IMR-90 (cell line): Measurements from ENCODE around the gene CFAP52. TPM values are rescaled to one million over a fixed set of nuclear protein-coding genes. Genes with fewer than 3 reads are reported as not detected.
"Not testable (repeated sequence)": the region's sequence is repeated elsewhere in the genome, so short reads cannot be mapped to it uniquely, and the experiment has no call there.

Experiments used
- ATAC-seq: fragments of 200-7000 bp; cut with Tn5 transposase; 2 replicates; pipeline ENCODE4 v1.9.1; 2020; ENCODE audit warnings: low read depth, mild to moderate bottlenecking, moderate library complexity
- BruUV-seq: library from RNA; stranded (reverse); fragments of 400-500 nt; replicated peaks from 2 replicates; lab custom pipeline; 2021; lab: Mats Ljungman, UMichigan
- CTCF ChIA-PET: fragments of 300-600 bp; formaldehyde crosslinking; extraction: SDS; loops from one replicate; lab custom pipeline; 2021; ENCODE audit warnings: antibody characterized with exemption; lab: Yijun Ruan, JAX
- POLR2A ChIA-PET: fragments of 300-600 bp; sonication (Branson Sonifier 250); formaldehyde crosslinking; loops from one replicate; lab custom pipeline; 2022; ENCODE audit warnings: antibody characterized with exemption; ENCODE audit not compliant: unreplicated experiment; lab: Charles Lee
- DNase-seq: peaks from one replicate; pipeline ENCODE4 v3.0.0; 2013
- H2AFZ ChIP-seq: replicated peaks from 2 replicates; pipeline ENCODE3; 2013; ENCODE audit warnings: low read length, mild to moderate bottlenecking; ENCODE audit not compliant: poor library complexity
- H2AK5ac ChIP-seq: 2 replicates; pipeline ENCODE4 v1.6.1; 2013; ENCODE audit warnings: low read depth, low read length, inconsistent platforms
- H2AK9ac ChIP-seq: replicated peaks from 2 replicates; pipeline ENCODE3; 2013; ENCODE audit warnings: mild to moderate bottlenecking, low read depth, low read length, moderate library complexity; ENCODE audit not compliant: poor library complexity
- H2BK120ac ChIP-seq: 2 replicates; pipeline ENCODE4 v1.6.1; 2013; ENCODE audit warnings: low read depth, low read length, inconsistent platforms
- H2BK15ac ChIP-seq: 3 replicates; pipeline ENCODE4 v1.6.1; 2013; ENCODE audit warnings: low read depth, low read length, inconsistent platforms
- H2BK20ac ChIP-seq: 2 replicates; pipeline ENCODE4 v1.6.1; 2013; ENCODE audit warnings: low read depth, mild to moderate bottlenecking, inconsistent platforms, low read length, moderate library complexity
- H2BK5ac ChIP-seq: 2 replicates; pipeline ENCODE4 v1.6.1; 2013; ENCODE audit warnings: mild to moderate bottlenecking, low read depth, low read length, inconsistent platforms; ENCODE audit not compliant: poor library complexity, severe bottlenecking
- H3K14ac ChIP-seq: replicated peaks from 2 replicates; pipeline ENCODE4 v1.6.1; 2013; ENCODE audit warnings: low read depth, low read length, inconsistent platforms
- H3K18ac ChIP-seq: 2 replicates; pipeline ENCODE4 v1.6.1; 2013; ENCODE audit warnings: low read depth, low read length, control low read depth
- H3K23ac ChIP-seq: 2 replicates; pipeline ENCODE4 v1.6.1; 2013; ENCODE audit warnings: low read depth, low read length, inconsistent platforms
- H3K27ac ChIP-seq: 2 replicates; pipeline ENCODE4 v1.5.1; 2013; ENCODE audit warnings: mild to moderate bottlenecking, control low read depth, low read length; ENCODE audit not compliant: insufficient read depth
- H3K27me3 ChIP-seq: 2 replicates; pipeline ENCODE4 v1.6.1; 2013; ENCODE audit warnings: low read length; ENCODE audit not compliant: control insufficient read depth, insufficient read depth
- H3K36me3 ChIP-seq: 2 replicates; pipeline ENCODE4 v1.6.1; 2013; ENCODE audit warnings: low read length, mixed read lengths; ENCODE audit not compliant: control insufficient read depth, insufficient read depth
- H3K4ac ChIP-seq: 2 replicates; pipeline ENCODE4 v1.6.1; 2013; ENCODE audit warnings: low read depth, low read length, inconsistent platforms
- H3K4me1 ChIP-seq: 2 replicates; pipeline ENCODE4 v1.6.1; 2013; ENCODE audit warnings: low read length, mixed read lengths; ENCODE audit not compliant: control insufficient read depth, insufficient read depth
- H3K4me2 ChIP-seq: 2 replicates; pipeline ENCODE4 v1.6.1; 2013; ENCODE audit warnings: low read depth, mild to moderate bottlenecking, control low read depth, low read length, moderate library complexity
- H3K4me3 ChIP-seq: 2 replicates; pipeline ENCODE4 v1.5.1; 2013; ENCODE audit warnings: low read depth, mild to moderate bottlenecking, control low read depth, low read length, moderate library complexity; ENCODE audit not compliant: insufficient read depth
- H3K56ac ChIP-seq: 2 replicates; pipeline ENCODE4 v1.6.1; 2013; ENCODE audit warnings: low read length, inconsistent platforms; ENCODE audit not compliant: insufficient read depth; ENCODE audit errors: extremely low read depth
- H3K79me1 ChIP-seq, 2 experiments: 2 replicates each; pipeline ENCODE4 v1.6.1; 2013; ENCODE audit warnings: low read length in 2 of 2, inconsistent platforms in 1 of 2, low read depth in 1 of 2
- H3K9ac ChIP-seq: 2 replicates; pipeline ENCODE4 v1.6.1; 2013; ENCODE audit warnings: low read depth, low read length, control low read depth
- H3K9me1 ChIP-seq: 2 replicates; pipeline ENCODE4 v1.6.1; 2013; ENCODE audit warnings: low read length, inconsistent platforms; ENCODE audit not compliant: insufficient read depth
- H3K9me3 ChIP-seq: 2 replicates; pipeline ENCODE4 v1.6.1; 2013; ENCODE audit warnings: low read length; ENCODE audit not compliant: control insufficient read depth, insufficient read depth
- H4K20me1 ChIP-seq: 2 replicates; pipeline ENCODE4 v1.6.1; 2013; ENCODE audit warnings: low read length, inconsistent platforms; ENCODE audit not compliant: insufficient read depth
- H4K5ac ChIP-seq: 2 replicates; pipeline ENCODE4 v1.6.1; 2013; ENCODE audit warnings: mild to moderate bottlenecking, low read depth, low read length, control low read depth
- H4K8ac ChIP-seq, 2 experiments: 2 replicates each; pipeline ENCODE4 v1.6.1; 2013; ENCODE audit warnings: low read depth in 2 of 2, low read length in 2 of 2, control low read depth in 1 of 2, inconsistent platforms in 1 of 2
- H4K91ac ChIP-seq: 2 replicates; pipeline ENCODE4 v1.6.1; 2013; ENCODE audit warnings: low read depth, low read length, inconsistent platforms; ENCODE audit not compliant: insufficient read depth
- BHLHE40 ChIP-seq: fragments of 150-350 bp; IDR thresholded peaks from 2 replicates; pipeline ENCODE4 v1.6.1; 2016; ENCODE audit warnings: mild to moderate bottlenecking, low read depth, low read length
- CEBPB ChIP-seq: IDR thresholded peaks from 2 replicates; pipeline ENCODE4 v1.6.1; 2012; ENCODE audit warnings: low read depth, low read length, improper control_type of control experiment
- RAD21 ChIP-seq: IDR thresholded peaks from 2 replicates; pipeline ENCODE4 v1.6.1; 2012; ENCODE audit warnings: low read length, improper control_type of control experiment
- RFX5 ChIP-seq: IDR thresholded peaks from 2 replicates; pipeline ENCODE4 v1.8.0; 2012; ENCODE audit warnings: low read depth, mild to moderate bottlenecking, low read length, moderate library complexity
- WGBS, 2 experiments: methylation state at CpG; one replicate each; pipeline versions ENCODE4 v1.1.5 to v1.1.7; 2013; ENCODE audit warnings: missing lambda C conversion rate in 2 of 2; ENCODE audit not compliant: insufficient read length in 1 of 2; ENCODE audit errors: extremely low coverage in 2 of 2; 5-methylcytosine and 5-hydroxymethylcytosine counted together
- dilution Hi-C: fragments of 300-500 bp; cut with HindIII; formaldehyde crosslinking; loops from one replicate; pipeline ENCODE4 v1.14.3; 2018; ENCODE audit warnings: low sequenced_read_pairs; ENCODE audit not compliant: unreplicated experiment
- in situ Hi-C: fragments of 300-500 bp; cut with MboI; formaldehyde crosslinking; loops from 3 replicates; pipeline ENCODE4 v1.14.3; 2019; ENCODE audit warnings: low sequenced_read_pairs, inconsistent platforms, mixed read lengths
- intact Hi-C: fragments of 100-400 bp; cut with micrococcal nuclease; formaldehyde crosslinking; loops from 2 replicates; pipeline ENCODE4 v1.10.0; 2022
- polyA plus RNA-seq, 3 experiments: library from polyadenylated mRNA; depleted of rRNA; stranded (reverse); fragments of >200 nt; gene quantifications; 2 replicates each; pipeline ENCODE4 v1.2.3, GENCODE V29; 2012; ENCODE audit warnings: low replicate concordance in 1 of 3
- total RNA-seq: library from RNA; depleted of rRNA; stranded (reverse); fragments of >200 nt; gene quantifications from 2 replicates; pipeline ENCODE4 v1.2.3, GENCODE V29; 2012
- TF ChIP-seq, protein P1 (sequence below): fragments of 150-350 bp; IDR thresholded peaks from 2 replicates; pipeline ENCODE4 v1.6.1; 2016; ENCODE audit warnings: low read depth, mild to moderate bottlenecking, low read length, moderate library complexity, borderline replicate concordance

Gene CFAP52
- total and polyA plus RNA-seq, 2 of the 4 experiments (the other 2 are of a cell fraction): 0.22 TPM; not detected in 1

DNA sequence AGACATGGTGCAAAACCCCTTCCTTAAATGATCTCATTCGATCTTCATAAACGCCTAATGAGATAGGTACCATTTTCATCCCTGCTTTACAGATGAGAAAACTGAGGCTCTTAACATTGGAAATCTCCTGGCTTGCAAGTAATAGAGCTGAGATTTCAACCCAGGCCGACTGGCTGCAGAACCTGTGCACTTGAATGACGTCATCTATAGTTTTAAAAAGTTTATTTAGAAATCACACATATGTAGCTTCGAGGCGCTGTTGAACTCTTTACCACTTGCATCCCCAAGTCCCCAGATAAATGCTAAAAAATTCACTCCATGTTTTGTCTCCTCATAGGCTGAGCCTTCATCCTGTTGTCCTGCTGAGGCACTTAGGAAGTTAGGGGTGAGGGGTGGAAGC is 30.0 kb downstream of the CFAP52 start:
- H2AFZ ChIP-seq: no peak overlapping the region
- H3K4me3 ChIP-seq: no peak overlapping the region
- no peak overlapping the region for H3K56ac ChIP-seq
- H2BK5ac ChIP-seq: no peak overlapping the region
- no peak overlapping the region for H2BK20ac ChIP-seq
- in situ Hi-C loops (no loop called here), dilution Hi-C loops (no loop called here), intact Hi-C loops (no loop called here)
- no peaks in the 10 kb centered on the region for H3K36me3 ChIP-seq
- ChIA-PET CTCF (interaction anchor here (0.6 kb wide), 1 partner anchor 179 kb away, joined by 3 read pairs; no protein-coding TSS in a partner anchor), POLR2A (no interaction called here)
- H3K18ac ChIP-seq: no peak overlapping the region
- no peak overlapping the region for H3K23ac ChIP-seq
- TF ChIP-seq BHLHE40 (no peak), CEBPB (no peak), RFX5 (no peak), RAD21 (no peak)
- TF ChIP-seq, protein P1, sequence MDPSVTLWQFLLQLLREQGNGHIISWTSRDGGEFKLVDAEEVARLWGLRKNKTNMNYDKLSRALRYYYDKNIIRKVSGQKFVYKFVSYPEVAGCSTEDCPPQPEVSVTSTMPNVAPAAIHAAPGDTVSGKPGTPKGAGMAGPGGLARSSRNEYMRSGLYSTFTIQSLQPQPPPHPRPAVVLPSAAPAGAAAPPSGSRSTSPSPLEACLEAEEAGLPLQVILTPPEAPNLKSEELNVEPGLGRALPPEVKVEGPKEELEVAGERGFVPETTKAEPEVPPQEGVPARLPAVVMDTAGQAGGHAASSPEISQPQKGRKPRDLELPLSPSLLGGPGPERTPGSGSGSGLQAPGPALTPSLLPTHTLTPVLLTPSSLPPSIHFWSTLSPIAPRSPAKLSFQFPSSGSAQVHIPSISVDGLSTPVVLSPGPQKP: no peak
- H2AK5ac ChIP-seq: no peak overlapping the region
- WGBS, 2 experiments: no CpG with 5 or more reads among the region's 6 CpGs
- ATAC-seq (no peak), DNase-seq (no peak)
- no peak overlapping the region for H4K5ac ChIP-seq
- H3K9me3 ChIP-seq: no peaks in the 10 kb centered on the region
- H3K14ac ChIP-seq: no peak overlapping the region
- no peak overlapping the region for H2BK15ac ChIP-seq
- H3K4me2 ChIP-seq: no peak overlapping the region
- H4K91ac ChIP-seq: no peak overlapping the region
- no peak overlapping the region for H2BK120ac ChIP-seq
- no peak overlapping the region for H2AK9ac ChIP-seq
- H4K8ac ChIP-seq: no peak overlapping the region
- no TSS peak for BruUV-seq
- H3K9ac ChIP-seq: no peak overlapping the region
- H3K27me3 ChIP-seq: no peaks in the 10 kb centered on the region
- no peaks in the 10 kb centered on the region for H3K9me1 ChIP-seq
- no peaks in the 10 kb centered on the region for H3K4me1 ChIP-seq
- no peaks in the 10 kb centered on the region for H3K79me1 ChIP-seq
- no peak overlapping the region for H3K4ac ChIP-seq
- no peaks in the 10 kb centered on the region for H4K20me1 ChIP-seq
- no peak overlapping the region for H3K27ac ChIP-seq

DNA sequence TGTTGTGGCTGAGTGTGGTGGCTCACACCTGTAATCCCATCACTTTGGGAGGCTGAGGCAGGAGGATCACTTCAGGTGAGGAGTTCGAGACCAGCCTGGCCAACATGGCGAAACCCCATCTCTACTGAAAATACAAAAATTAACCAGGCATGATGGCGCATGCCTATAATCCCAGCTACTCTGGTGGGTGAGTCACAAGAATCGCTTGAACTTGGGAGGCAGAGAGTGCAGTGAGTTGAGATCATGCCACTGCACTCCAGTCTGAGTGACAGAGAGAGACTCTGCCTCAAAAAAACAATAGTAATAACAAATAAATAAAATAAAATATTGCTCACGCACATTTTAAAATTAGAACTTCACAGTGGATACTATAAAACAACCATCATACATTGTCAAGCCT is 30.6 kb downstream of the CFAP52 start:
- H3K9ac ChIP-seq, POLR2A ChIA-PET, H2BK5ac ChIP-seq: not testable (repeated sequence)

More for the DNA sequence above, 30.6 kb downstream of the CFAP52 start:
- in situ Hi-C loops, intact Hi-C loops, H3K9me1 ChIP-seq, H2AFZ ChIP-seq, H2BK20ac ChIP-seq, H3K23ac ChIP-seq, H3K14ac ChIP-seq, H3K36me3 ChIP-seq, H2BK120ac ChIP-seq, H4K91ac ChIP-seq, ATAC-seq, H2BK15ac ChIP-seq, BruUV-seq, H3K4me1 ChIP-seq, H2AK5ac ChIP-seq, H3K79me1 ChIP-seq, H3K4me2 ChIP-seq, H3K4ac ChIP-seq, DNase-seq, H4K20me1 ChIP-seq, H3K56ac ChIP-seq, H4K8ac ChIP-seq, H3K4me3 ChIP-seq, dilution Hi-C loops, H3K27me3 ChIP-seq, H2AK9ac ChIP-seq, H4K5ac ChIP-seq, H3K9me3 ChIP-seq, H3K18ac ChIP-seq, H3K27ac ChIP-seq: not testable (repeated sequence)
- CTCF ChIA-PET: interaction anchor here (0.6 kb wide), 1 partner anchor 179 kb away, joined by 3 read pairs; no protein-coding TSS in a partner anchor
- WGBS, 2 experiments: no CpG with 5 or more reads among the region's 5 CpGs
